Stimulated activated CD8-positive, alpha-beta memory T cell treated with anti-CD3 and anti-CD28 coated beads, Interleukin-12 subunit alpha, Interleukin-12 subunit beta, amount 100 ng/mL, for 24 hours (primary cell): Measurements from ENCODE around the gene IGFALS.

Experiments used
- DNase-seq: peaks from one replicate; pipeline ENCODE4 v3.0.0-alpha.2; 2020; ENCODE audit errors: extremely low read depth

Gene IGFALS

GRCh38 chr16:1744338-1744840 lies 49.1 kb downstream of the IGFALS start:
- no peak for DNase-seq

DNA sequence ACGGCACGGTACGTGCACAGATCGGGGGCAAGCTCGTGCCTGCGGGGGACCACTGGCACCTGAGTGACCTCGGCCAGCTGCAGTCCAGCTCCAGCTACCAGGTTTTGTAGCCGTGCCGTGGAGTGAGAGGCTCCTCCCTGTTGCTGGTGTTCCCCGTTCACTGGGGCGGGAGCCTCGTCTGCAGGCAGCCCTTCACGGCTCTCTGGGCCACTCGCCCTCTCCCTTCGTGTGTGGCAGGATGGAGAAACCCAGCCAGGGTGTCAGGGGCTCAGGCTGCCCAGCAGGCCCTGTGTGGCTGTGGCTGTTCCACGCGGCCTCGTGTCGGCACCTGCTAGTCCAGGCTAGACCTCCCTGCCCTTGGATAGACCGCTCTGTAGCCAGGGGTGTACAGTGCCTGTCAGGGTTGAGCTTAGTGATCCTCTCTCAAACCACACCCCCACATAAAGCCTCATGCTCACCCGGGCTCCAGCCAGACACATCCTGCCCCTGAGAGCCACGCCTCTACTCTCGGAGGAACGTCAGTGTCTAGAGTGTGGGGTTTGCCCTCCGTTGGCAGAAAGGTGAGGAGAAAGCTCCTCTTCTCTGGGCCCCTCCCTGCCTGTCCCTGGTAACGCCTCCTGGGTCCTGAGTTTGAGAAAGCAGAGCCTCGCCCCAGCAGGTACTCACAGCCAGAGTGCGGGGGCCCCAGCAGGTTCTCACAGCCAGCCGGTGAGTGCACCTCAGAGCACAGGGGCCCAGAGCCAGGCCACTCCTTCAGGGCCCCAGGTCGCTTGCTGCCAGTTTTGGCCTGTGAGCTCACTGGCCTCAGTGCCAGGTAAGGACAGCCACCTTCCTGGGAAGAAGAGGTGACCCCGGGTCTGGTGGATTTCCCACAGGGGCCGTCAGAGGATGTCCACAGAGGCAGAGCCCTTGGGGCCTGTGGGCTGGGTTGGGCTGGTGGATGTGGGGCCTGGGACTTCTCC lies 49.8 kb downstream of the IGFALS start:
- DNase-seq, result no peak

DNA sequence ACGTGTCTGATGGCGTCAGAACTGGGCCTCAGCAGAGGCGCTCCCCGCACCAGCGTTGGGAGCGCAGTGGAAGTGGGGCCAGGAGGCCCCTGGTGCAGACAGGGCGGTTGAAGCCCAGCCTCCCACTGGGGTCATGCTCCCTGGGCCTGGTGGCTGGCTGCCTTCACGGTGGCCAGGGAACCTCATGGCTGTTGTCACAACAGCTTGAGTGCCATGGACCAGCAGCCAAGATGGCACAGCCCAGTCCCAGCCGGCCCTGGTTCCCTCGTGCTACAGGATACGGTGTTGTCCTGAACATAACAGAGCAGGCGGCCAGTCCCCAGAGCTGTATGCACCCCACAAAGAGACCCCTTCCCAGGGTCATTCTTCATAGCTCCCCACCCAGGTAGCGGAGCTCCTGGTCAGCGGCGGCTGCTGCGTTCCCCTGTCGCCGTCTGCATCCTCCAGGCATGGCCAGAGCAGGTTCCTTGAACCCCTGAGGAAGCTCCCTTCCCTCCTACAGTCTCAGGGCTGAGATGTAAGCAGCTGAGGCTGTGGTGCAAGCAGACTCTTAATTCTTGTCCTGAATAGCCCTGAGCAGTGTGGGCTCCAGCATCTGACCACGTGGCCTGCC lies 51.8 kb downstream of the IGFALS start:
- no peak for DNase-seq

GRCh38 chr16:1740781-1741490 lies 52.6 kb downstream of the IGFALS start:
- DNase-seq, result no peak
